HG02798 (cell line): ENCODE results near the gene RABAC1.

ENCODE experiments used
- ATAC-seq: cut with Tn5 transposase; IDR thresholded peaks from one replicate; pipeline ENCODE4 v1.9.1; 2021; ENCODE audit warnings: mild to moderate bottlenecking; ENCODE audit not compliant: unreplicated experiment, poor library complexity

RABAC1 gene

DNA sequence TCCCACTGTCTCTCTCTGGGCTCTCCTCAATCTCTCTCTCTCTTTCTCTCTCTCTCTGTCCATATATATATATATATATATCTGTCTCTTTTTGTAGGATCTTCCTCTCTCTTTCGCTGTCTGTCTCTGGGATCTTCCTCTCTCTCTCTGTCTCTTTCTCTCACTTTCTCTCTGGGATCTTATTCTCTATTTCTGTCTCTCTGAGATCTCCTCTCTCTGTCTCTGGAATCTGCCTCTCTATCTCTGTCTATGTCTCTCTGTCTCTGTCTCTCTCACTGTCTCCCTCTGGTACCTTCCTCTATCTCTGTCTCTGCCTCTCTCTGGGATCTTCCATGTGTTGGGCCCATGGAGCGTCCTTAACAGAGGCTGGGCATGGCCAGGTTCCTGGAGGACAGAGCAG, 31.5 kb upstream of the RABAC1 start:
- no peak for ATAC-seq

DNA sequence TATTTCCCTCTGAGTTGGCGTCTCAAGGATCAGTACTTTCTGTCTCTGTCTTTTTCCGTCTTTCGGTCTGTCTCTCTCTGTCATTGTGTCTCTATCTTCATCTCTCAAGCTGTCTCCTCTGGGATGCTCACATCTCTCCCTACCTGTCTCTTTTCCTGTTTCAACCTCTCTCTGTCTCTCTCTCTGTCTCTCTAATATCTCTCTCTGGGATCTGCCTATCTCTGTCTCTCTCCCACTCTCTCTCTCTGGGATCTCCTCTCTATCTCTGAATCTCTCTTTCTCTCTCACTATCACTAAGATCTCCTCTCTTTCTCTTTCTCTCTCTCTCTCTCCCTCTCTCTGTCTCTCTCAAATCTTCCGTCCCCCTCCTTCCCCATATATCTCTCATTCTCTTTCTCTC, 30.9 kb upstream of the RABAC1 start:
- no peak for ATAC-seq

DNA sequence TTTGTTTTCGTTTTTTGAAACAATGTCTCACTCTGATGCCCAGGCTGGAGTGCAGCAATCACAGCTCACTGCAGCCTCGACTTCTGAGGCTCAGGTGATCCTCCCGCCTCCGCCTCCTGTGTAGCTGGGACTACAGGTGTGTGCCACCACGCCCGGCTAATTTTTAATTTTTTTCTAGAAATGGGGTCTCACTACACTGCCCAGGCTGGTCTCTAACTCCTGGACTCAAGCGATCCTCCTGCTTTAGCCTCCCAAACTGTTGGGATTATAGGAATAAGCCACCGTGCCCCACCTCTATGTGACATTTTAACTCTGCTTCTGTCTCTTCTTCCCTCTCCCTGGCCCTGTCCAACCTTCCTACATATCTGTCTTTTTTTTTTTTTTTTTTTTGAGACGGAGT, 29.8 kb upstream of the RABAC1 start:
- ATAC-seq = no peak

DNA sequence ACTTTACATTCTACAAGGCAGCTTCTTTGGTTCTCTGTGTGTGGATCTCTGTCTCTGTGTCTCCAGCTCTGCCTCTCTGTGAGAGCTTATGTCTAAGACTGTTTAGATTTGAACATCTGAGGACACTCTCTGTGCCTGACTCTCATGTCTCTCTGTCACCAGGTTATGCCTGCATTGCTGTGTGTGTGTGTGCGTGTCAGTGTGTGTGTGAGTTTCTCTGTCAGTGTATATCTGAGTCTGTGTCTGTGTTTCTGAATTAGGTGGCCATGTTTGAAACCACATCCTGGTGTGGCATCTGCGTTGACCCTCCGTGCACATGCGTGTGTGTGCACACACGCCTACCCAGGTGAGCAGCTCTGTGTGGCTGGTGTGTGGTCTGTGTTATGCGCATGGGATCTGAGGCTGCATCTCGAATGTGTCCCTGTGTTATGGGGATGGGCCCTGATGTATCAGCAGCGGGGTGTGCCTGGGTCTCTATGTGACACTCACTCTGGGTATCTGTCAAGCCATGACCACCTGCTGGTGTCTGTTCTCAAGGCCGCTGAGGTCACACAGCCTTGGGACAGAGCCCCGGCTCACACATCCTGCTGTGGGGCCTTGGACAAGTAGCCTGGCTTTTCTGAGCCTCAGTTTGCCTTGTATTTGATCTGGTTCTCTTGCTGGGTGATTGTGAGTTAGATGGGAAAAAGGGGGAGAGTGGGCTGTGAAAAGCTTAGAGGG, 28.2 kb upstream of the RABAC1 start:
- no peak for ATAC-seq

DNA sequence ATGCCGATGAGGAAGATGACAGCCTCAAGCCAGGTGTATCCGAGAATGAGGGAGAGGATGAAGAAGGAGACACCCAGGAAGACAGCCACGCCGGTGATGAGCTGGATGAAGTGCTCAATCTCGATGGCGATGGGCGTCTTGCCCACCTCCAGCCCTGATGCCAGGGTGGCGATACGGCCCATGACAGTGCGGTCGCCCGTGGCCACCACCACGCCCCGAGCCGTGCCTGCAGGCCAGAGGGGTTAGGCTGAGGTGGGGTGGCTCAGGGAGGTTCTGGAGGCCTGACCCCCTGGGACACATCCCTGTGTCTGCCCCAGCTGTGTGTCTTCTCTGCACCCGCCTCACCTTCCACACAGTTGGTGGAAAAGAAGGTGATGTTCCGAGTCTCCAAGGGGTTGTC, 25.8 kb upstream of the RABAC1 start:
- no peak for ATAC-seq

DNA sequence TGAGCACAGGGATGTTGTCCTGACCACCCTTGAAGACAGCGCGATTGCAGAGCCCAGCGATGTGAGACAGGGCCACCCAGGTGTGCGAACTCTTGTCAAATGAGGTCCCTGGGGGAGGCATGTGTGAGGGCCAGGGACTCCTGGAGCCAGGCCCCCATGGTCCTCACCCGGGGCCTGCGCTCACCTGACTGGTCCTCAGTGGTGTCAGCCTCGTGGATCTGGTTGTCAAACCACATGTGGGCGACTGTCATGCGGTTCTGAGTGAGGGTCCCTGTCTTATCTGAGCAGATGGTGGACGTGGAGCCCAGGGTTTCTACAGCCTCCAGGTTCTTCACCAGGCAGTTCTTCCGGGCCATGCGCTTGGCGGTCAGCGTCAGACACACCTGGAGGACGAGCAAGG, 22.6 kb upstream of the RABAC1 start:
- no peak for ATAC-seq

DNA sequence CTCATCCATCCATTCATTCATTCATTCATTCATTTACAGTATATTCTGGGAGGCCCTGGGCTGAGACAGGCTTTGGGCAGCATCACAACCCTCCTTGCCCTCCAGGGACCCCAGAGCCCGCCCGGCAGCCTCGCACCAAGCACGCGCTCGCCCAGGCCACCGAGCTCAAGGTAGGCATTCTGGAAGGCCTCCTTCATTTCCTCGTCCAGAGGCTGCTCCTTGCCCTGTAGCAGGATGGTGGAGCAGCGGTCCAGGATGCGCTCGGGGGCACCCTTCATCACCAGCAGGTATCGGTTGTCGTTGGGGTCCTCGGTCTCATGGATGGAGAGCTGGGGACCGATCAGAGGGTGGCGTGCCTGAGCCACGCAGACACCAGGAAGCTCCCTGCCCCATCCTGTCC, 19.3 kb upstream of the RABAC1 start:
- no peak for ATAC-seq

DNA sequence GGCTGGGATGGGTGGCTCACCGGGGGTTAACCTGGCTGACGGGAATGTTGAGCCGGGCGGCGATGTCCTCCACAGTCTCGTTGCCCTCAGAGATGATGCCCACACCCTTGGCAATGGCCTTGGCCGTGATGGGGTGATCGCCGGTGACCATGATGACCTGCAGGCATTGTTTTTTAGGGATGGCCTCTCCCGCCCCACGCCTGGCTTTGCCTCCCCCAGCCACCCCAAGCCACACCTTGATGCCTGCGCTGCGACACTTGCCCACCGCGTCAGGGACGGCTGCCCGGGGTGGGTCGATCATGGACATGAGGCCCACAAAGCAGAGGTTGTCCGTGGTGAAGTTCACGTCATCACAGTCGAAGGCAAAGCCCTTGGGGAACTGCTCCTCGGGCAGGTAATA, 18.8 kb upstream of the RABAC1 start:
- no peak for ATAC-seq

DNA sequence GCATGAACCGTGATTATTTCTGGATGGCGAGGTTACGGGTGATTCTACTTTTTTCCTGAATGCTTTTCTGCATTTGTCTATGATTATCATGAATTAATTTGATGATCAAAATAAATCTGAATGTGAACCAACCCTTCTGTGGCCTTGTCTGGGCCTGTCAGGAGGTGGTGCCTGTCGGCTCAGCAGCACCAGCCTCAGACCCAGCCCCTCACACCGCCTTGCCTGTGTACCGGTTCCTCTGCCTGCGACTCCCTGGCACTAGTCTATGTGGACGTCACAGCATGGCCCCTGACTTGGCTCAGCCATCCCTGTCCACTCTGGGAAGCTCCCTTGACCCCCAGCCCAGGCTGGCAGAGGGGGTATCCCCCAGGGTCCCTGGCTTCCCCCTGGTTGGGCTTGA, 15.5 kb upstream of the RABAC1 start:
- ATAC-seq = no peak

DNA sequence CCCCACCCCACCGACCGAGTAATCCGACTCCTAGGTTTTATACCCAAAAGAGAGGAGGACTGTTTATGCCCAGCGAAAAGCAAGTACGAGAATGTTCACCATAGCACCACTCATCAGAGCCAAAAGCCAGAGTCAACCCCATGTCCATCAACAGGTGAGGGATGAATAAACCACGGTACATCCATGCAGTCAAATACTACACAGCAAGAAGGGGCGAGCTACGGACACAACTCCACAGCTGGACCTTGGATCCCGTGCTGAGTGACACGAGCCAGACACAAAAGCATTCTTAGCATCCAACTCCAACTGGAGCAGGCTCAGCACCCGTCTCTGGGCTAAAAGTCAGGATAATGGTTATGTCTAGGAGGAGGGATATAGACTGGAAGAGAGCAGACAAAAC, 12.2 kb upstream of the RABAC1 start:
- ATAC-seq = no peak

DNA sequence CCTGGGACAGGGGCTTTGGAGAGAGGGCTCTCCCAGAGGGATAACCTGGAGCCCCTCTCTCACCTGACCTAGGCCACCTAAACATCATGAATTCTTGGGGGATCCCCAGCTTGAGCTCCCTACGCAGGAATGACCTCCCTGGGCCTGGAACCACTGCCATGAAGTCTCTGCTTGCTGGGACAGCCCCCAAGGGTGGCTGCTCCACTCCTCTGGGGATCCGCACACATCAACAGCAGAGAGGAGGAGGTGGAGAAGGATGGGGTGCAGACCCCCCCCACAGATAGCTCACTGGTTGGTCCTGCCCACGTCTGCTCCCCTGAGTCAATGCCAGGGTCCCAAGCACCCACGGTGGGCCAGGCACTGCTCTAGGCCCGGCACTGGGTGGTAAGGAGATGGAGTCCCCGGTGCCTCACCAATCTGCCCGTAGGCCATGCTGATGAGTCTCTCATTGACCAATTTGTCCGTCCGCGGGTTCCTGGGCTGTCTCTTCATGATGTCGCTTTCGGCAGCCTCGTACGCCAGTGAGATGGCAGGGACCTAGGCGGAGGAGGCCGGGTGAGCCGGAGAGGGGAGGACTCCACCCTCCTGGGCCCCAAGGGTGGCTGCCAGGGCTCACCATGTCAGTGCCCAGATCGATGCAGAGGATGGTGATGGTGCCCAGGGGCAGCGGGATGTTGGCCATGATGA, 10.8 kb upstream of the RABAC1 start:
- no peak for ATAC-seq

DNA sequence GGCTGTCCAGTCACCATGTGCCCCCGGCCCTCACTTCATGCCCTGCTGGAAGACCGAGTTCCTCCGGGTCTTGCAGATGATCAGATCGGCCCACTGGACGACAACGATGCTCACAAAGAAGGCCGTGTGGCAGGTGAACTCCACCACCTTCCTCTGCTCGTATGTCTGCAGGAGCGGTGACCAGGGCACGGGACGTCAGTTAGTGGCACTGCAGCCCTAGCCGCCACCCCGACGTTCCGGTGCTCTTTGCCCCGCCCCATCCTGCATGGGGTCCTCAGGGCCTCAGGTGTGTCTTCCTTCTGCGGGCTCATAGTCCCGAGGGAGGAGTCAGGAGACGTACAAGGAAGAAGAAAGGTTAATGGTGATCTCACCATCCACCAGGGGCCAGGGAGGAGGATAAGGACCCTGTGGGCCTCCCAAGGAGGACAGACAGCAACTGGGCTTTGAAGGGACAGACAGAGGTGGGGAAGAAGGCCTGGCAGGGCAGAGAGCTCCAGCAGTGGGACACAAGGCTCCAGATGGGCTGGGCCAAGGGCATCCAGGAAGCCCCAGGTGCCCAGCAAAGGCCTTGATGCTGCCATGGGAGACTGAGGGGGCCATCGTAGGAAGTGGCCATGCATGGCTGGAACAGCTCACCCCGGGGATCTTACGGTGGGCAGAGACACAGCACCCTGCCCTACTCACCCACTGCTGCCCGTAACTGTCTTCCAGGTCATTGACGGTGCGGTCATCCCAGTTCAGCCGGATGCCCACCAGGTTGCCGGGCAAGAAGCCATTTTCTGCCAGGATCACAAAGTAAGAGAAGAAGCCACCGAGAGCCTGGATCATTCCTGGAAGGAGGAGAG, 9.9 kb upstream of the RABAC1 start:
- no peak for ATAC-seq

DNA sequence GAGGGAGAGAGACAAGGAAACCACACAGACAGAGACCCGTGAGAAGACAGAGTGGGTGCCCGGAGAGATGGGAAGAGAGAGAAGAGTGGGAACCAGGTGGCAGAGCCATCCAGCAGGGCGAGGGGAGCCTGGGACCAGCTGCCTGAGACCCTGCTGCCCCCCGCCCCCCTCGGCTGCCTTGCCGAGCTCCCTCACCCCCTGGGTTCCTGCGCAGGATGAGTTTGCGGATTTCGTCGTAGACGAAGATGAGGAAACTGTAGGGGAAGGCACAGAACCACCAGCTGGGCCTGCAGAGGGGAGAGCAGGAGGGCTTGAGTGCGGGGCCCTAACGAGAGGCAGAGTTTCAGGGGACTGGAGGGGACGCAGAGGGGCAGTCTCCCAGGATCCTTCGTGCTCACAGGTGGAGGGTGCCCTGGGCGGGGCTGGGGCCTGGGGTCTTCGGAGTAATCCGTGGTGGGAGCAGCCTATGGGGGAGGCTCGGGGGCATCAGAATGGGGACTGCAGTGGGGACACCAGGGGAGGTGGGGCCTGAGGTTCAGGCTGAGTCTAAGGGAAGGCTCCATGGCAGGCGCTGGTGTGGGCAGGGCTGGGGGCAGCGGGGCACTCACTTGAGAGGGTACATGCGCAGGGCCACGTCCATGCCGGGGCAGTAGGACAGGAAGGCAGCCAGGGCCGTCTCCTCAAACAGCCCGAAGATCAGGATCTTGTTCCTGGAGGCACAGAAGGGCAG, 8.1 kb upstream of the RABAC1 start:
- no peak for ATAC-seq

DNA sequence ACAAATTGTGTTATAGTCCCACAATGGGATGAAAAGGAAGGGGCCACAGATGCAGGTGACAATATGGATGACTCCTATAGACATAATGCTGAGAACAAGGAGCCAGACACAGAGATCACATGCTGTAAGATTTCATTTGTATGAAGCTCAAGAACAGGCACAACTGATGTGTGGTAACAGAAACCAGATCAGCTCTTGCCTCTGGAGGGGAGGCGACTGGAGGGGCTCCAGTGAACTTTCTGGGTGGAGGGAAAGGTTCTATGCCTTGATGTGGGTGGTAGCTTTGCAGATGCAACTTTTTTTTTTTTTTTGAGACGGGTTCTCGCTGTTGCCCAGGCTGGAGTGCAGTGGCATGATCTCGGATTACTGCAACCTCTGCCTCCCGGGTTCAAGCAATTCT, 6.0 kb upstream of the RABAC1 start:
- no peak for ATAC-seq

DNA sequence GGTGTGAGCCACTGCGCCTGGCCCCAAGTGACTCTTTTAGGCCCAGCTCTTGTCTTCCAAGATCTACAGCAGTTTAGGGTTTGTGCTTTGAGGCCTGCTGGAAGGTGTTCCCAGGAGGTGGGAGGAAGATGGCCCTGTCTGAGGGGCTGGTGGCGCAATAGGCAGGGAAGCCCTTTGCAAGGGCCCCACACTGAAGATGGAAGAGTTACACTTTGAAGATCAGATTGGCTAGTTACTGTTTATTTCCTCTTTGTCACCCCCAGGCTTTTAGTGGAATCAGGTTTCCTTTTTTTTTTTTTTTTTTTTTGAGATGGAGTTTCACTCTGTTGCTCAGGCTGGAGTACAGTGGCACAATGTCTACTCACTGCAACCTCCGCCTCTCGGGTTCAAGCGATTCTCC, 1.9 kb upstream of the RABAC1 start:
- ATAC-seq = no peak

DNA sequence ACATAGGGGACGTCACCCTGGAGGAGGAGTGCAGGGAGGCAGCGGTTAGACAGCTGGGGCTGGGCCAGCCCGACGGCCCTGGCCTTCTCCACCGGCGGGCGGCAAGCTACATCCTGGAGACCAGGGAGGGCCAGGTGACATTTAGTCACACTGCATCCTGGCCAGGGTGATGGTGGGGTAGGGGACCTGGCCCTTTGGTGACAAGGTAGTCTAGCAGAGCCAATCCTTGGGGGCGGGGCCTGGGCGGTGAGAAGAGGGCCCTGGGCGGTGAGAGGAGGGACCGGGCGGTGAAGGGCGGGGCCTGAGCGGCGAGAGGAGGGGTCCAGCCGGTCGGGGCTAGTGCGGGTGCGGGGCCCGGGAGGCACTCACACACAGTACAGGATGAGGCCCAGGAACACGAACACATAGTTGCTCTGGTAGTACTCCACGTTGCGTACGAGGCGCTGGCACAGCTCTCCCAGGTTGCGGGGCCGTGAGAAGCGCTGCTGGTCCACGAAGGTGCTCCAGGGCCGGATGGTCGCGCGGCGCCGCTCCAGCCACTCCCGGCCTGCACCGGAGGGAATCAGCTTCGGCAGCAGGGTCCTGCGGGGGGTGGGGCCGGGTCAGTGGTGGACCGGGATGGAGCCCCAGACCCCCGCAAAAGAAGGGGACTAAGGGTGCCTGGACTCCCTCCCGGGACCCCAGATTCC, 610 bp downstream of the RABAC1 start:
- ATAC-seq = peak; percentile 62

DNA sequence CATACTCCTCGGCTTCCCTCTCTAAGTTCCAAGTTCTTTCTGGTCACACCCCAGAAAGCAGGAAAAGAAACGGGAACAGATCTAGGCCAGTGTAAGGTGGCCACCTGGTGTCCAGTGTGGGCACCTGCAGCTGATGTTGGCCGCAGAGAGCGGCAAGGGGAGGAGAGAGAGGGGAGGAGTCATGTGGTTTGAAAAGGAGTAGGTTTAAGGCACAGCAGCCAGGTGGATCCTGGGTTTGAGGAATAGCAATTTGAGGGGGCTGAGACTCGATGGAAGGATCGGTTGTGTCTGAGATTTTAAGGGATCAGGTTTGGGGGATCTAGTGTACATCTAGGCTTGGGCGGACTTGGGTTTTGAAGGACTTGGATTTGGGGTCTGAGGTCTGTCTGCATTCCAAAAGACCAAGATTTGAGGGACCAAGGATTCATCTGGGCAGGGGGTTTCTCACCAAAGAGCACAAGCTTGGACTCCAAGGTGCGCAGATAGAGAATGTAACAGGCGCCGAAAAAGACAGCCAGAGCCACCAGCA, 1.2 kb downstream of the RABAC1 start:
- ATAC-seq = peak; percentile 27

DNA sequence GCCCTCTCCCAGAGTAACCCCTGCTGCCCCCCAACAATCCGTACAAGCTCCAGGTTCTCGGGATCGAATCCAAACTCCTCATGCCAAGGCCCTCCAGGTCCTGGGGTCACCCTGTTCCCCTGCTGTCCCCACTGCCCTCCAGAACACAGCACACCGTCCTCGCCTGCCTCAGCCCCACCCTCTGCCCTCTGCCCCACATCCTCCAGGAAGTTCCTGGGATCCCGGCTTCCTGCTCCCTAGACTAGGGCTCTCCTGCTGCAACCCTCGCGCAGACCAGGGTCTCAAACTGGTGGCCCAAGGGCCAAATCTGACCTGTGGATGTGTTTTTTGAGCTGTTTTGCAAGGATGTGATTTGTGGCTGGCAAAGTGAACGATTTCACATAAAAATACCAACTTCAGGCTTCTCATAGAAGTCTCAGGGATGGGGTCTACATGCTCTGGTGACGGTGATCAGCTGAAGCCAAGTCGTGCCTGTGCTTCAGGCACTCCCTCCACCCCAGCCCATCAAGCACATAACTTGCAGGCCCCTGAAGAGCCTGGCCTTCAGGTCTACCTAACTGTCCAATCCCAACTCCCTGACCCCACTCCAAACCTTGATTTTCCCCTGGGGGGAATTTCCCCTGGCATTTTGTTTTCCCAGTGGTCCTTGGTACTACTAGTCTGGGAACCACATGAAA, 1.8 kb downstream of the RABAC1 start:
- no peak for ATAC-seq

DNA sequence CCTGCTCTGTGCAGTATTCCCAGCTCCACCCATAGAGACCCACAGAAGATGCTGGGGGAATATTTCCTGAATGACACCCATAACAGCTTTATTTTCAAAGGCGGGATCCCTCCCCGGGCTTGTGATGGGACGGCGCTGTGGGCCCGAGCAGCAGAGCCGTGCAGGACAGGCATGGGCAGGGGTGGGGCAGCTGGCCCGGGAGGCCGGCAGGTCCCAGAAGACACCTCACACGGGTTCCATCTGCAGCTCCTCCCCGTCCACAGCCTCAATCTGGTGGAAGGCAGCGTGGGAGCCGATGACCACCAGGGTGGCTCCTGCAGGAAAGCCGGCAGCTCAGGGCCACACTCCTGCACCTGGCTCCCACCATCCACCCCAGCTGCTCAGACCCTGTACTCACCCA, 2.5 kb downstream of the RABAC1 start:
- ATAC-seq = no peak
